Glutamatergic neuron (in vitro differentiated cells): Measurements from ENCODE around the gene XRN1. TPM values are rescaled to one million over a fixed set of nuclear protein-coding genes. Genes with fewer than 3 reads are reported as not detected.

ENCODE experiments used
- DNase-seq: peaks from one replicate; pipeline ENCODE4 v3.0.0; 2022
- H3K27ac Mint-ChIP-seq: one replicate; pipeline ENCODE4 v1.8.0; 2020; ENCODE audit warnings: mild to moderate bottlenecking, mixed read lengths, inconsistent platforms; ENCODE audit not compliant: unreplicated experiment
- H3K27me3 Mint-ChIP-seq: one replicate; pipeline ENCODE4 v1.8.0; 2020; ENCODE audit warnings: mild to moderate bottlenecking, moderate library complexity, mixed read lengths, inconsistent platforms; ENCODE audit not compliant: unreplicated experiment
- H3K36me3 Mint-ChIP-seq: one replicate; pipeline ENCODE4 v1.8.0; 2020; ENCODE audit warnings: mild to moderate bottlenecking, mixed read lengths, inconsistent platforms; ENCODE audit not compliant: unreplicated experiment
- H3K4me1 Mint-ChIP-seq: one replicate; pipeline ENCODE4 v1.8.0; 2020; ENCODE audit warnings: mild to moderate bottlenecking, low read depth, mixed read lengths, inconsistent platforms; ENCODE audit not compliant: unreplicated experiment
- H3K4me3 Mint-ChIP-seq: one replicate; pipeline ENCODE4 v1.8.0; 2020; ENCODE audit warnings: mild to moderate bottlenecking, mixed read lengths, inconsistent platforms; ENCODE audit not compliant: unreplicated experiment
- H3K9me3 Mint-ChIP-seq: one replicate; pipeline ENCODE4 v1.8.0; 2020; ENCODE audit warnings: mild to moderate bottlenecking, moderate library complexity, mixed read lengths, inconsistent platforms; ENCODE audit not compliant: unreplicated experiment
- CTCF ChIP-seq: fragments of 200-600 bp; sonication (generic); IDR thresholded peaks from one replicate; pipeline ENCODE4 v1.5.0; 2021; ENCODE audit not compliant: partially characterized antibody, unreplicated experiment
- total RNA-seq: library from RNA; stranded (reverse); fragmentation: NEBNext Ultra II Directional; extraction: Animal tissue kit (Norgen Biotek cat#: 25700); gene quantifications from one replicate; pipeline ENCODE4 v1.2.1, GENCODE V29; 2021; ENCODE audit not compliant: unreplicated experiment

The XRN1 gene
- total RNA-seq, 1 donor from 2014 or later: 46.1 TPM

- Mint-ChIP-seq H3K27ac (no peak overlapping the region), H3K9me3 (peaks cover 2% of the 10 kb centered on the region), H3K36me3 (peaks cover 14% of the 10 kb centered on the region), H3K27me3 (no peaks in the 10 kb centered on the region), H3K4me1 (no peaks in the 10 kb centered on the region), H3K4me3 (no peak overlapping the region)
- DNase-seq: no peak
- no peak for TF ChIP-seq CTCF
Measured at GRCh38 chr3:142484912-142485435, 37.1 kb upstream of the XRN1 start.

GRCh38 chr3:142481196-142481595, 33.4 kb upstream of the XRN1 start:
- Mint-ChIP-seq H3K27ac (no peak overlapping the region), H3K9me3 (peaks cover 6% of the 10 kb centered on the region), H3K4me1 (no peaks in the 10 kb centered on the region), H3K36me3 (peaks cover 23% of the 10 kb centered on the region), H3K4me3 (no peak overlapping the region), H3K27me3 (peaks cover 1% of the 10 kb centered on the region)
- DNase-seq: no peak
- TF ChIP-seq CTCF: no peak

- no peak for TF ChIP-seq CTCF
- DNase-seq: no peak
- H3K4me3 Mint-ChIP-seq: no peak overlapping the region
- no peak overlapping the region for H3K27ac Mint-ChIP-seq
- H3K27me3 Mint-ChIP-seq: no peaks in the 10 kb centered on the region
- peaks cover 6% of the 10 kb centered on the region for H3K36me3 Mint-ChIP-seq
- H3K4me1 Mint-ChIP-seq: no peaks in the 10 kb centered on the region
- H3K9me3 Mint-ChIP-seq: no peaks in the 10 kb centered on the region
Measured at GRCh38 chr3:142470826-142471225, 23.0 kb upstream of the XRN1 start.

- Mint-ChIP-seq H3K9me3 (no peaks in the 10 kb centered on the region), H3K4me3 (no peak overlapping the region), H3K4me1 (no peaks in the 10 kb centered on the region), H3K27ac (no peak overlapping the region), H3K27me3 (no peaks in the 10 kb centered on the region), H3K36me3 (peaks cover 6% of the 10 kb centered on the region)
- no peak for TF ChIP-seq CTCF
- DNase-seq: no peak
Measured at GRCh38 chr3:142468456-142468855, 20.6 kb upstream of the XRN1 start.

GRCh38 chr3:142467768-142468167, 19.9 kb upstream of the XRN1 start:
- H3K9me3 Mint-ChIP-seq: no peaks in the 10 kb centered on the region
- no peaks in the 10 kb centered on the region for H3K27me3 Mint-ChIP-seq
- no peak overlapping the region for H3K4me3 Mint-ChIP-seq
- no peak for DNase-seq
- no peak overlapping the region for H3K27ac Mint-ChIP-seq
- no peak for TF ChIP-seq CTCF
- H3K36me3 Mint-ChIP-seq: peaks cover under 1% of the 10 kb centered on the region
- no peaks in the 10 kb centered on the region for H3K4me1 Mint-ChIP-seq
